Activated CD8-positive, alpha-beta T cell treated with anti-CD3 and anti-CD28 coated beads for 36 hours (primary cell): ENCODE results near the gene DHX16. TPM values are rescaled to one million over a fixed set of nuclear protein-coding genes. Genes with fewer than 3 reads are reported as not detected.

Source experiments
- ATAC-seq: fragments of 200-7000 bp; cut with Tn5 transposase; one replicate; pipeline ENCODE4 v1.10.0; 2021; ENCODE audit warnings: mild to moderate bottlenecking, moderate library complexity
- CTCF ChIA-PET: fragments of 350-600 bp; sonication (Branson Sonifier 250); formaldehyde crosslinking; loops from one replicate; lab custom pipeline; 2021; ENCODE audit warnings: antibody characterized with exemption; lab: Charles Lee
- POLR2A ChIA-PET: fragments of 350-600 bp; sonication (Branson Sonifier 250); formaldehyde crosslinking; loops from one replicate; lab custom pipeline; 2021; ENCODE audit warnings: antibody characterized with exemption; lab: Charles Lee
- DNase-seq: peaks from one replicate; pipeline ENCODE4 v3.0.0-alpha.2; 2020
- H3K27ac Mint-ChIP-seq: one replicate; pipeline ENCODE4 v1.8.0; 2021; ENCODE audit warnings: mild to moderate bottlenecking, mixed read lengths
- H3K27me3 Mint-ChIP-seq: one replicate; pipeline ENCODE4 v1.8.0; 2021; ENCODE audit warnings: mixed read lengths
- H3K36me3 Mint-ChIP-seq: one replicate; pipeline ENCODE4 v1.8.0; 2021; ENCODE audit warnings: low read depth, mixed read lengths
- H3K4me1 Mint-ChIP-seq: one replicate; pipeline ENCODE4 v1.8.0; 2021; ENCODE audit warnings: low read depth, mixed read lengths
- H3K4me3 Mint-ChIP-seq: one replicate; pipeline ENCODE4 v1.8.0; 2021; ENCODE audit warnings: mild to moderate bottlenecking, moderate library complexity, mixed read lengths
- H3K9me3 Mint-ChIP-seq: one replicate; pipeline ENCODE4 v1.8.0; 2021; ENCODE audit warnings: mixed read lengths
- CTCF ChIP-seq: fragments of 200-600 bp; IDR thresholded peaks from one replicate; pipeline ENCODE4 v1.8.0; 2022; ENCODE audit warnings: antibody characterized with exemption, mild to moderate bottlenecking
- intact Hi-C: fragments of 100-400 bp; cut with micrococcal nuclease; formaldehyde crosslinking; loops from one replicate; pipeline ENCODE4 v1.10.0; 2022
- total RNA-seq, 2 experiments: library from RNA; stranded (reverse); gene quantifications; one replicate each; pipeline ENCODE4 v1.2.3, GENCODE V29; 2021

DHX16 gene
- total RNA-seq, 2 experiments from 2014 or later = 31.1 to 31.3 TPM

DNA sequence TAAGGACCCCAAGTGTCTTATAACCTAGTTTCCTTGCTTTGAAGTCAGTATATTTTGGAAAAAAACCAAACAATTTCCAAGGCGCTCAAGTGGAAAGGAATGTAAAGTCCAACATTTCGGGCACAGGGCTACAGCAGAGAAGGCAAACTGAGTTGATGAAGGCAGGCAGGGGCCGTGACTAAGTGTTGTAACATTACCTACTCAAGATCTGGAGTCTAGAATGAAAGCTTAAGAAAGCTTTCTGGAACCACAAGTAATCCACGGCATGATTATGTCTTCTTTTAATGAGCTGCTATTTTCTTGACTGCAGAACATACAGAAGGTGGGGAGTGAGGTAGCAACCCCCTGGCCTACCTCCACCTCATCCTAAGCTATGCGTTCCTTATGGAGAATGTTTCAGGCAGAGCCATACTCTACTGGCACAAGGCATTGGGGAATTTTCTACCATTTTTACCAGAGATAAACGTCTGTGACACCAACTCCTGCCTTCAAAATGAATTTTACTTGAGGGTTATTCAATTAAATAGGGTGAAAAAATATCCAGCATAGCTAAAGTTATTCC lies 60.0 kb downstream of the DHX16 start:
- ChIA-PET POLR2A (interaction anchor here (0.8 to 5.3 kb wide), 16 partner anchors 12 to 146 kb away, joined by 3 to 121 read pairs (median 10); partner anchors contain the start of genes ABCF1, GNL1, PRR3 and TUBB), CTCF (interaction anchor here (0.8 to 4.7 kb wide), 21 partner anchors 8 to 475 kb away, joined by 3 to 50 read pairs (median 5); partner anchors contain the start of genes ABCF1 and ATAT1)
- Mint-ChIP-seq H3K4me3 (peak overlapping the region; percentile 95), H3K36me3 (peaks cover 84% of the 10 kb centered on the region), H3K27me3 (no peaks in the 10 kb centered on the region), H3K27ac (peak overlapping the region; percentile 98), H3K9me3 (no peaks in the 10 kb centered on the region), H3K4me1 (peaks cover 55% of the 10 kb centered on the region)
- intact Hi-C loops = no loop called here
- ATAC-seq (no peak), DNase-seq (no peak)
- TF ChIP-seq CTCF = no peak

GRCh38 chr6:30612213-30612612 lies 60.6 kb downstream of the DHX16 start:
- Mint-ChIP-seq H3K4me3 (no peak overlapping the region), H3K27ac (peak overlapping the region; percentile 98)

GRCh38 chr6:30611856-30612194 lies 61.0 kb downstream of the DHX16 start:
- POLR2A ChIA-PET = interaction anchor here (0.5 to 5.3 kb wide), 8 partner anchors 11 to 120 kb away, joined by 3 to 121 read pairs (median 17); partner anchors contain the start of gene TUBB
- Mint-ChIP-seq H3K27ac (peak overlapping the region; percentile 98), H3K36me3 (peaks cover 88% of the 10 kb centered on the region), H3K27me3 (no peaks in the 10 kb centered on the region), H3K9me3 (no peaks in the 10 kb centered on the region), H3K4me1 (peaks cover 59% of the 10 kb centered on the region), H3K4me3 (no peak overlapping the region)
- CTCF ChIA-PET = interaction anchor here (0.9 to 4.7 kb wide), 9 partner anchors 7 to 476 kb away, joined by 3 to 50 read pairs (median 6); no protein-coding TSS in a partner anchor
- DNase-seq (no peak), ATAC-seq (no peak)
- intact Hi-C loops = no loop called here
- no peak for TF ChIP-seq CTCF

More at GRCh38 chr6:30612213-30612612, 60.6 kb downstream of the DHX16 start:
- H3K9me3 Mint-ChIP-seq = no peaks in the 10 kb centered on the region
- ChIA-PET CTCF (interaction anchor here (0.9 to 4.7 kb wide), 14 partner anchors 8 to 475 kb away, joined by 3 to 50 read pairs (median 6); partner anchors contain the start of gene ATAT1), POLR2A (interaction anchor here (0.5 to 5.3 kb wide), 11 partner anchors 11 to 120 kb away, joined by 3 to 121 read pairs (median 5); partner anchors contain the start of genes GNL1, PRR3 and TUBB)
- intact Hi-C loops = no loop called here
- ATAC-seq (no peak), DNase-seq (no peak)
- H3K27me3 Mint-ChIP-seq = no peaks in the 10 kb centered on the region
- H3K36me3 Mint-ChIP-seq = peaks cover 89% of the 10 kb centered on the region
- TF ChIP-seq CTCF = no peak
- H3K4me1 Mint-ChIP-seq = peaks cover 59% of the 10 kb centered on the region

DNA sequence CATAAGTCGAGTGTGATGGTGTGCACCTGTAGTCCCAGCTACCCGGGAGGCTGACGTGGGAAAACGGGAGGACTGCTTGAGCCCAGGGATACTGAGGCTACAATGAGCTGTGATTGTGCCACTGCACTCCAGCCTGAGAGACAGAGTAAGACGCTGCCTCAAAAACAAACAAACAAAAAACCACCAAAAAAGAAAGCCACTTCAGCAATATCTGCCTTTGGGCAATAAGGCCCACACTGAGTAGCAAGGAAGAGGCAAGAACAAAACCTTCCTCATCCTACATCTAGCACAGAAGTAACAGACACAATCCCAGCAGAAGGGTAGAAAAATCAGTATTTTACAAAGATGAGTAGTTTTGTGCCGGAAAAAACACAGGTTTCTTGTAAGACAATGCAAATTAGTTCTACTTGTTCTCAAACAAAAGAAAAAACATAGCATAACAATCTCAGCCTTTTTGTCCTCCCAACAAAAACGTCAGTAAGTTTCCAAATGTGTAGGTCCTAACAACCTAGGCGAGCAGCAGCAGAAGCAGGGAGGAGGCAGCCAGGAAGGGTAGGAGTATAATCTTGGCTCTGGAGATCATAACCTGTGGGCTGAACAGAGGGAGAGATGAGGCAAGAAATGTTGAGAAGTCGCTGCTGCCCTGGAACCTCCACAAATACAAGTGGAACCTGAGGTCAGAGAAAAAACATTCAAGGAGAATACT lies 61.5 kb downstream of the DHX16 start:
- Mint-ChIP-seq H3K4me3 (no peak overlapping the region), H3K27me3 (no peaks in the 10 kb centered on the region), H3K36me3 (peaks cover 88% of the 10 kb centered on the region), H3K4me1 (peaks cover 60% of the 10 kb centered on the region), H3K27ac (peak overlapping the region; percentile 98), H3K9me3 (no peaks in the 10 kb centered on the region)
- ChIA-PET POLR2A (interaction anchor here (1.0 to 4.8 kb wide), 12 partner anchors 8 to 116 kb away, joined by 3 to 121 read pairs (median 5); no protein-coding TSS in a partner anchor), CTCF (interaction anchor here (0.9 to 4.7 kb wide), 8 partner anchors 13 to 158 kb away, joined by 3 to 50 read pairs (median 8); no protein-coding TSS in a partner anchor)
- DNase-seq = no peak
- intact Hi-C loops = no loop called here
- no peak for TF ChIP-seq CTCF
- no peak for ATAC-seq
